H1 (cell line): ENCODE data around the gene VIM.

Source experiments
- EP300 ChIP-seq, 2 experiments: IDR thresholded peaks; 1 replicate in 1 of 2; 2 replicates in 1 of 2; pipeline ENCODE4 v1.6.1; 2011 to 2012; ENCODE audit warnings: low read depth in 2 of 2, low read length in 2 of 2, mild to moderate bottlenecking in 2 of 2, borderline replicate concordance in 1 of 2, inconsistent platforms in 1 of 2, moderate library complexity in 1 of 2
- RFX5 ChIP-seq: IDR thresholded peaks from 2 replicates; pipeline ENCODE4 v1.6.1; 2011; ENCODE audit warnings: low read depth, low read length, improper control_type of control experiment, borderline replicate concordance
- SP4 ChIP-seq: IDR thresholded peaks from 2 replicates; pipeline ENCODE4 v1.6.1; 2012; ENCODE audit warnings: low read length, inconsistent platforms

DNA sequence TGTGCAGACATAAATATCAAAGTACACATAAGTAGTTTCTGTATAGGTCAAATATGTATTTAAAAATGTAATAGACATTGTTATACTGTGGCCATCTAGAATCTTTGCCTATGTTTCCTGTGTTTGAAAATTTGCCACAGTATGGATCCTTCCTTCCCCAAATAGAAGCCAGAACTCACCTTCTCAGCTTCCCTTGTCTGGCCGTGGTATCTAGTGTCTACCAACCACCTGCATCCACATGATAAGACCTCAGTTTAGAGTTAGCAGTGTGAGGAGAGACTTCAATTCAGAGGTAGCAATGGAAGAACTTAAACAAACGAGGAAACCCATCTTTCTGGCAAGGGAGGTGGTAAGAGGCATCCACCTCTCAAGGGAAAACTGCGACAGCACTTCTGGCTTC lies 31.5 kb upstream of the VIM start:
- TF ChIP-seq EP300 (IDR thresholded peaks at IDR 0.05; ENCODE audit: borderline replicate concordance in 1 of 2, low read depth in 2 of 2, low read length in 2 of 2) = no peak
- TF ChIP-seq SP4 = no peak
- no peak for TF ChIP-seq RFX5
